ENCODE measurements around the gene GPC6.

GPC6 gene

GRCh38 chr13:93680329-93680728 is 453.7 kb downstream of the GPC6 start:
- peaks cover 2% of the 10 kb centered on the region for H3K4me1 ChIP-seq (ENCODE audit: control insufficient read depth, low read depth, low read length)
- H3K18ac ChIP-seq (ENCODE audit: low read length), result no peak overlapping the region
- H4K5ac ChIP-seq (ENCODE audit: low read length), result no peak overlapping the region
- no peak overlapping the region for H2BK15ac ChIP-seq (replicated peaks; ENCODE audit: low read depth)
- H3K4me2 ChIP-seq (ENCODE audit: low read length), result no peak overlapping the region
- H4K8ac ChIP-seq (ENCODE audit: low read depth, low read length), result no peak overlapping the region
- H3K36me3 ChIP-seq (ENCODE audit: control insufficient read depth, insufficient read depth, low read length), result no peaks in the 10 kb centered on the region
- H3K23ac ChIP-seq (ENCODE audit: low read length), result no peak overlapping the region
- no peak overlapping the region for H2BK5ac ChIP-seq (ENCODE audit: low read length)
- no peak overlapping the region for H3K4me3 ChIP-seq (ENCODE audit: low read length)
- WGBS (ENCODE audit: extremely low coverage, insufficient coverage, low lambda C conversion rate), result no CpG with 5 or more reads among the region's 2 CpGs
- DNase-seq, result peak; percentile 59
- H3K27ac ChIP-seq (ENCODE audit: low read depth, low read length), result no peak overlapping the region
- H3K56ac ChIP-seq (ENCODE audit: low read length), result no peak overlapping the region
- H3K27me3 ChIP-seq (ENCODE audit: insufficient read depth, low read length, poor library complexity), result no peaks in the 10 kb centered on the region
- H2BK120ac ChIP-seq (ENCODE audit: low read depth, low read length), result no peak overlapping the region
- no peaks in the 10 kb centered on the region for H3K79me1 ChIP-seq (ENCODE audit: low read length)
- no peak overlapping the region for H2AK5ac ChIP-seq (ENCODE audit: low read length)
- H3K4ac ChIP-seq (ENCODE audit: low read depth, low read length), result no peak overlapping the region
- H3K79me2 ChIP-seq (ENCODE audit: control insufficient read depth, insufficient read depth, low read length), result no peaks in the 10 kb centered on the region
- H3K9ac ChIP-seq (ENCODE audit: low read length), result no peak overlapping the region

DNA sequence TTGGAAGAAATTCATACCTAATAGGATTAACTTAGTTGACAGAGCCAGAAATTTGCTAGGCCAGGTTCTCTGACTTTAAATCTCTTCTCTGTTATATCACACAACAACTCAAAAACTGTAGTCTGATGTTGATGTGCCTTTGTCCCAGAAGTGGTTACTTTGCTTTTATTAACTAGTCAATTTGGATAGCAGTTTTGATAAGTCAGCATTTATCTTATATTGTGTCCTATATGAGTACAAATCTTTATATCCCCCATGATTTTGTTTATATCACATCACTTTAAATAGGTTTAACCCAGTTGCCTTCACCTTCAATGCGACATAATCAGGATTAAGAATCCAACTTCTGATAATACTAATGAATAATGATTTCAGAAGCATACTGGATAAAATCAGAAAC is 459.3 kb downstream of the GPC6 start:
- Histone ChIP-seq H4K8ac (ENCODE audit: low read depth, low read length) (no peak overlapping the region), H3K4me2 (ENCODE audit: low read length) (no peak overlapping the region), H4K5ac (ENCODE audit: low read length) (no peak overlapping the region), H3K23ac (ENCODE audit: low read length) (no peak overlapping the region), H3K27me3 (ENCODE audit: insufficient read depth, low read length, poor library complexity) (no peaks in the 10 kb centered on the region), H3K9ac (ENCODE audit: low read length) (no peak overlapping the region), H2BK120ac (ENCODE audit: low read depth, low read length) (no peak overlapping the region), H3K79me2 (ENCODE audit: control insufficient read depth, insufficient read depth, low read length) (no peaks in the 10 kb centered on the region), H3K27ac (ENCODE audit: low read depth, low read length) (no peak overlapping the region), H3K56ac (ENCODE audit: low read length) (no peak overlapping the region), H3K18ac (ENCODE audit: low read length) (no peak overlapping the region), H2BK15ac (replicated peaks; ENCODE audit: low read depth) (no peak overlapping the region), H2BK5ac (ENCODE audit: low read length) (no peak overlapping the region), H3K4me3 (ENCODE audit: low read length) (no peak overlapping the region), H3K4ac (ENCODE audit: low read depth, low read length) (no peak overlapping the region), H3K36me3 (ENCODE audit: control insufficient read depth, insufficient read depth, low read length) (no peaks in the 10 kb centered on the region), H3K4me1 (ENCODE audit: control insufficient read depth, low read depth, low read length) (no peaks in the 10 kb centered on the region), H3K79me1 (ENCODE audit: low read length) (no peaks in the 10 kb centered on the region), H2AK5ac (ENCODE audit: low read length) (no peak overlapping the region)
- DNase-seq, result no peak
- no CpG with 5 or more reads among the region's 1 CpG for WGBS (ENCODE audit: extremely low coverage, insufficient coverage, low lambda C conversion rate)

- Histone ChIP-seq H3K27ac (ENCODE audit: low read depth, low read length) (no peak overlapping the region), H2BK5ac (ENCODE audit: low read length) (no peak overlapping the region), H3K56ac (ENCODE audit: low read length) (no peak overlapping the region), H3K18ac (ENCODE audit: low read length) (no peak overlapping the region), H4K5ac (ENCODE audit: low read length) (no peak overlapping the region), H3K23ac (ENCODE audit: low read length) (no peak overlapping the region), H3K4me2 (ENCODE audit: low read length) (no peak overlapping the region), H3K79me1 (ENCODE audit: low read length) (no peaks in the 10 kb centered on the region), H3K36me3 (ENCODE audit: control insufficient read depth, insufficient read depth, low read length) (no peaks in the 10 kb centered on the region), H2BK120ac (ENCODE audit: low read depth, low read length) (no peak overlapping the region), H2AK5ac (ENCODE audit: low read length) (no peak overlapping the region), H3K4me3 (ENCODE audit: low read length) (no peak overlapping the region), H3K4ac (ENCODE audit: low read depth, low read length) (no peak overlapping the region), H4K8ac (ENCODE audit: low read depth, low read length) (no peak overlapping the region), H2BK15ac (replicated peaks; ENCODE audit: low read depth) (no peak overlapping the region), H3K27me3 (ENCODE audit: insufficient read depth, low read length, poor library complexity) (no peaks in the 10 kb centered on the region), H3K4me1 (ENCODE audit: control insufficient read depth, low read depth, low read length) (no peaks in the 10 kb centered on the region), H3K9ac (ENCODE audit: low read length) (no peak overlapping the region), H3K79me2 (ENCODE audit: control insufficient read depth, insufficient read depth, low read length) (no peaks in the 10 kb centered on the region)
- DNase-seq, result no peak
These were observed 459.8 kb downstream of the GPC6 start for GRCh38 chr13:93686399-93686798.

GRCh38 chr13:93687261-93687660 is 460.7 kb downstream of the GPC6 start:
- Histone ChIP-seq H3K36me3 (ENCODE audit: control insufficient read depth, insufficient read depth, low read length) (no peaks in the 10 kb centered on the region), H3K23ac (ENCODE audit: low read length) (no peak overlapping the region), H3K79me2 (ENCODE audit: control insufficient read depth, insufficient read depth, low read length) (no peaks in the 10 kb centered on the region), H3K4me1 (ENCODE audit: control insufficient read depth, low read depth, low read length) (no peaks in the 10 kb centered on the region), H3K9ac (ENCODE audit: low read length) (no peak overlapping the region), H3K4me3 (ENCODE audit: low read length) (no peak overlapping the region), H3K18ac (ENCODE audit: low read length) (no peak overlapping the region), H2BK15ac (replicated peaks; ENCODE audit: low read depth) (no peak overlapping the region), H3K27ac (ENCODE audit: low read depth, low read length) (no peak overlapping the region), H2BK5ac (ENCODE audit: low read length) (no peak overlapping the region), H3K79me1 (ENCODE audit: low read length) (no peaks in the 10 kb centered on the region), H3K4me2 (ENCODE audit: low read length) (no peak overlapping the region), H4K8ac (ENCODE audit: low read depth, low read length) (no peak overlapping the region), H3K4ac (ENCODE audit: low read depth, low read length) (no peak overlapping the region), H2AK5ac (ENCODE audit: low read length) (no peak overlapping the region), H2BK120ac (ENCODE audit: low read depth, low read length) (no peak overlapping the region), H3K27me3 (ENCODE audit: insufficient read depth, low read length, poor library complexity) (no peaks in the 10 kb centered on the region), H4K5ac (ENCODE audit: low read length) (no peak overlapping the region), H3K56ac (ENCODE audit: low read length) (no peak overlapping the region)
- DNase-seq, result no peak

DNA sequence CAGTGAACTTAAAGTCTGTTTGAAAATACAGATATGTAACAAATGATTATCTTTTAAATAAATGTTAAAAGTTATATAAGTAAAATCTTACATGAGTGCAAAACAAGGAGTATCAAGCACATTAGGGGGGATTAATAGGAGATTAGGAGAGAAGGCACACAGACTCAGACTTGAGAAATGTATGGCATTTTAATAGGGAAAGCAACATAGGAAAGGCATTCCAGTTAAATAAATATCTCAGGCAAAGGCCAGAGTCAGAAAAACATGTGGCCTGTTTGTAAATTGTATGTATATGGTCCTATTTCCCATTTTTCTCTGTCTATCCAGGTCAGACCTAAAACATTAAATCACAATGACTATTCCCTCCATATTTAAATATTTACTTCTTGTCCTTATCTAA is 462.7 kb downstream of the GPC6 start:
- Histone ChIP-seq H2AK5ac (ENCODE audit: low read length) (no peak overlapping the region), H3K4me1 (ENCODE audit: control insufficient read depth, low read depth, low read length) (no peaks in the 10 kb centered on the region), H3K23ac (ENCODE audit: low read length) (no peak overlapping the region), H3K27me3 (ENCODE audit: insufficient read depth, low read length, poor library complexity) (no peaks in the 10 kb centered on the region), H3K27ac (ENCODE audit: low read depth, low read length) (no peak overlapping the region), H3K4me2 (ENCODE audit: low read length) (no peak overlapping the region), H3K9ac (ENCODE audit: low read length) (no peak overlapping the region), H2BK5ac (ENCODE audit: low read length) (no peak overlapping the region), H3K4ac (ENCODE audit: low read depth, low read length) (no peak overlapping the region), H3K4me3 (ENCODE audit: low read length) (no peak overlapping the region), H3K56ac (ENCODE audit: low read length) (no peak overlapping the region), H4K5ac (ENCODE audit: low read length) (no peak overlapping the region), H3K18ac (ENCODE audit: low read length) (no peak overlapping the region), H3K79me2 (ENCODE audit: control insufficient read depth, insufficient read depth, low read length) (no peaks in the 10 kb centered on the region), H3K36me3 (ENCODE audit: control insufficient read depth, insufficient read depth, low read length) (no peaks in the 10 kb centered on the region), H3K79me1 (ENCODE audit: low read length) (no peaks in the 10 kb centered on the region), H4K8ac (ENCODE audit: low read depth, low read length) (no peak overlapping the region), H2BK15ac (replicated peaks; ENCODE audit: low read depth) (no peak overlapping the region), H2BK120ac (ENCODE audit: low read depth, low read length) (no peak overlapping the region)
- peak; percentile 19 for DNase-seq

DNA sequence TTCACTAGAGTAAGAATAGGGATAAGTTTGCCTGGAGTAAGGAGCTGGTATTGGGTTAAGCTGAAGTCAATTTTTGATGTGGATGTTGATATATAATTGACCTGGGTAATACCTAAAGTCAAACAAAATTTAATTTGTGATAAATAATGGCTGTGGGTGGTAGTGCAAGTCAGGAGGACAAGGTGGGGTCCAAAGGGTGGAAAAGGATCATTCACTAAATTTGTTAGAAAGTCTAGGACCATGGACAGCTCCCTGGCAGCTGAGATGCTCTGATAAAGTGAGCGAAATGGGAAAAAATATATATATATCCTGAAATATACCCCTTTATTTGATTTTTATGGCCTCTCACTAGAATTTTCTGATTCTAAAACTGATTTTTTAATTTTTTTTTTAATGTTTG is 463.5 kb downstream of the GPC6 start:
- Histone ChIP-seq H3K79me1 (ENCODE audit: low read length) (no peaks in the 10 kb centered on the region), H4K8ac (ENCODE audit: low read depth, low read length) (no peak overlapping the region), H3K4me3 (ENCODE audit: low read length) (no peak overlapping the region), H3K4ac (ENCODE audit: low read depth, low read length) (no peak overlapping the region), H2BK120ac (ENCODE audit: low read depth, low read length) (no peak overlapping the region), H3K27me3 (ENCODE audit: insufficient read depth, low read length, poor library complexity) (no peaks in the 10 kb centered on the region), H2BK15ac (replicated peaks; ENCODE audit: low read depth) (no peak overlapping the region), H3K4me2 (ENCODE audit: low read length) (no peak overlapping the region), H4K5ac (ENCODE audit: low read length) (no peak overlapping the region), H3K18ac (ENCODE audit: low read length) (no peak overlapping the region), H3K56ac (ENCODE audit: low read length) (no peak overlapping the region), H2AK5ac (ENCODE audit: low read length) (no peak overlapping the region), H3K27ac (ENCODE audit: low read depth, low read length) (no peak overlapping the region), H2BK5ac (ENCODE audit: low read length) (no peak overlapping the region), H3K79me2 (ENCODE audit: control insufficient read depth, insufficient read depth, low read length) (no peaks in the 10 kb centered on the region), H3K4me1 (ENCODE audit: control insufficient read depth, low read depth, low read length) (no peaks in the 10 kb centered on the region), H3K9ac (ENCODE audit: low read length) (no peak overlapping the region), H3K36me3 (ENCODE audit: control insufficient read depth, insufficient read depth, low read length) (no peaks in the 10 kb centered on the region), H3K23ac (ENCODE audit: low read length) (no peak overlapping the region)
- DNase-seq, result peak; percentile 37
- WGBS (ENCODE audit: extremely low coverage, insufficient coverage, low lambda C conversion rate), result no CpG with 5 or more reads among the region's 1 CpG

All from mesendoderm (in vitro differentiated cells).